Loucy (cell line): ENCODE results near the gene ID1.
A peak's percentile ranks its signal among the peaks of the same experiment; 100 is the strongest.

Experiments used
- H2AFZ ChIP-seq: fragments of 200-600 bp; sonication (generic); 2 replicates; pipeline ENCODE4 v1.6.0; 2016; ENCODE audit warnings: antibody characterized with exemption, mild to moderate bottlenecking, low read length, moderate library complexity
- H3F3A ChIP-seq: fragments of 200-600 bp; 2 replicates; pipeline ENCODE4 v1.6.0; 2016; ENCODE audit warnings: antibody characterized with exemption, low read depth, mild to moderate bottlenecking
- H3K27me3 ChIP-seq: fragments of 200-600 bp; sonication (generic); 2 replicates; pipeline ENCODE4 v1.6.1; 2014; ENCODE audit warnings: low read length, mild to moderate bottlenecking; ENCODE audit not compliant: insufficient read depth, poor library complexity, severe bottlenecking
- H3K36me3 ChIP-seq: fragments of 200-600 bp; sonication (generic); 2 replicates; pipeline ENCODE4 v1.6.1; 2016; ENCODE audit warnings: low read length; ENCODE audit not compliant: insufficient read depth
- H3K4me1 ChIP-seq: fragments of 200-600 bp; sonication (generic); 2 replicates; pipeline ENCODE4 v1.5.1; 2014; ENCODE audit warnings: low read length, mild to moderate bottlenecking; ENCODE audit not compliant: insufficient read depth, poor library complexity, severe bottlenecking
- H3K4me2 ChIP-seq: fragments of 200-600 bp; sonication (generic); 2 replicates; pipeline ENCODE4 v1.6.0; 2014; ENCODE audit warnings: antibody characterized with exemption, low read length, low read depth, mild to moderate bottlenecking; ENCODE audit not compliant: poor library complexity, severe bottlenecking
- H3K4me3 ChIP-seq: fragments of 200-600 bp; sonication (generic); 2 replicates; pipeline ENCODE4 v1.5.1; 2014; ENCODE audit warnings: low read length, mild to moderate bottlenecking, mixed read lengths; ENCODE audit not compliant: poor library complexity, severe bottlenecking
- H3K79me2 ChIP-seq: fragments of 200-600 bp; sonication (generic); 2 replicates; pipeline ENCODE4 v1.6.1; 2014; ENCODE audit warnings: low read length; ENCODE audit not compliant: insufficient read depth
- H3K9ac ChIP-seq: fragments of 200-600 bp; sonication (generic); 2 replicates; pipeline ENCODE4 v1.6.0; 2014; ENCODE audit warnings: mild to moderate bottlenecking, low read depth, low read length, moderate library complexity; ENCODE audit not compliant: poor library complexity, severe bottlenecking
- H3K9me2 ChIP-seq: fragments of 200-600 bp; sonication (generic); replicated peaks from 2 replicates; pipeline ENCODE4 v1.6.1; 2016; ENCODE audit warnings: low read depth, low read length, mixed read lengths
- H3K9me3 ChIP-seq: fragments of 200-600 bp; sonication (generic); 2 replicates; pipeline ENCODE4 v1.6.1; 2014; ENCODE audit warnings: mild to moderate bottlenecking, antibody characterized with exemption, low read length, low read depth; ENCODE audit not compliant: insufficient read depth
- H4K20me1 ChIP-seq: fragments of 200-600 bp; sonication (generic); 2 replicates; pipeline ENCODE4 v1.6.0; 2014; ENCODE audit warnings: antibody characterized with exemption, low read length, mild to moderate bottlenecking; ENCODE audit not compliant: insufficient read depth, poor library complexity, severe bottlenecking
- CTCF ChIP-seq: fragments of 200-600 bp; sonication (generic); conservative IDR thresholded peaks from 2 replicates; pipeline ENCODE4 v1.5.1; 2014; ENCODE audit warnings: mild to moderate bottlenecking, antibody characterized with exemption, low read length
- EZH2phosphoT487 ChIP-seq: fragments of 200-600 bp; IDR thresholded peaks from 2 replicates; pipeline ENCODE4 v1.6.1; 2018; ENCODE audit warnings: antibody characterized with exemption, mild to moderate bottlenecking, moderate library complexity, borderline replicate concordance

Gene ID1

GRCh38 chr20:31587545-31588389 is 17.3 kb upstream of the ID1 start:
- H4K20me1 ChIP-seq: no peaks in the 10 kb centered on the region
- no peaks in the 10 kb centered on the region for H3K27me3 ChIP-seq
- no peaks in the 10 kb centered on the region for H3F3A ChIP-seq
- no peak overlapping the region for H3K4me2 ChIP-seq
- H2AFZ ChIP-seq: peak overlapping the region; percentile 12; the same call in 1 of the 2 replicates
- H3K9ac ChIP-seq: no peak overlapping the region
- H3K9me3 ChIP-seq: no peaks in the 10 kb centered on the region
- no peaks in the 10 kb centered on the region for H3K36me3 ChIP-seq
- no peaks in the 10 kb centered on the region for H3K4me1 ChIP-seq
- H3K4me3 ChIP-seq: no peak overlapping the region
- no peak for TF ChIP-seq CTCF
- TF ChIP-seq EZH2phosphoT487: no peak
- no peaks in the 10 kb centered on the region for H3K9me2 ChIP-seq
- H3K79me2 ChIP-seq: no peaks in the 10 kb centered on the region

- TF ChIP-seq EZH2phosphoT487 (no peak), CTCF (no peak)
- no peak overlapping the region for H2AFZ ChIP-seq
- no peaks in the 10 kb centered on the region for H4K20me1 ChIP-seq
- H3F3A ChIP-seq: no peaks in the 10 kb centered on the region
- H3K36me3 ChIP-seq: no peaks in the 10 kb centered on the region
- H3K27me3 ChIP-seq: no peaks in the 10 kb centered on the region
- no peak overlapping the region for H3K4me2 ChIP-seq
- no peaks in the 10 kb centered on the region for H3K9me3 ChIP-seq
- no peak overlapping the region for H3K9ac ChIP-seq
- no peaks in the 10 kb centered on the region for H3K79me2 ChIP-seq
- H3K9me2 ChIP-seq: no peaks in the 10 kb centered on the region
- no peaks in the 10 kb centered on the region for H3K4me1 ChIP-seq
- no peak overlapping the region for H3K4me3 ChIP-seq
These were observed 14.3 kb upstream of the ID1 start for GRCh38 chr20:31590717-31591225.

GRCh38 chr20:31593221-31594001 is 11.7 kb upstream of the ID1 start:
- Histone ChIP-seq H3K9ac (no peak overlapping the region), H3K4me2 (no peak overlapping the region), H3F3A (no peaks in the 10 kb centered on the region), H2AFZ (no peak overlapping the region), H4K20me1 (no peaks in the 10 kb centered on the region), H3K4me1 (no peaks in the 10 kb centered on the region), H3K4me3 (no peak overlapping the region), H3K9me2 (no peaks in the 10 kb centered on the region), H3K79me2 (no peaks in the 10 kb centered on the region), H3K36me3 (no peaks in the 10 kb centered on the region), H3K27me3 (no peaks in the 10 kb centered on the region), H3K9me3 (no peaks in the 10 kb centered on the region)
- TF ChIP-seq EZH2phosphoT487 (no peak), CTCF (no peak; the same call in 1 of the 2 replicates)
